Ectodermal cell (in vitro differentiated cells): Measurements from ENCODE around the gene NIPAL4.
"Not testable (repeated sequence)": the region's sequence is repeated elsewhere in the genome, so short reads cannot be mapped to it uniquely, and the experiment has no call there.

Experiments used
- H3K27ac ChIP-seq: 2 replicates; pipeline ENCODE4 v1.7.0; 2013; ENCODE audit warnings: mild to moderate bottlenecking, low read depth, low read length; ENCODE audit not compliant: insufficient read depth, poor library complexity, severe bottlenecking
- H3K27me3 ChIP-seq: 2 replicates; pipeline ENCODE4 v1.7.0; 2013; ENCODE audit warnings: mild to moderate bottlenecking, low read length; ENCODE audit not compliant: insufficient read depth, control insufficient read depth, poor library complexity, severe bottlenecking
- H3K36me3 ChIP-seq: one replicate; pipeline ENCODE4 v1.7.0; 2013; ENCODE audit warnings: low read length; ENCODE audit not compliant: control insufficient read depth, insufficient read depth
- H3K4me1 ChIP-seq: one replicate; pipeline ENCODE4 v1.7.0; 2013; ENCODE audit warnings: low read length; ENCODE audit not compliant: control insufficient read depth, insufficient read depth
- H3K4me3 ChIP-seq: 2 replicates; pipeline ENCODE4 v1.7.0; 2013; ENCODE audit warnings: low read depth, low read length, control low read depth; ENCODE audit not compliant: insufficient read depth
- H3K9me3 ChIP-seq: 2 replicates; pipeline ENCODE4 v1.7.0; 2013; ENCODE audit warnings: mild to moderate bottlenecking, low read length, moderate library complexity; ENCODE audit not compliant: control insufficient read depth
- WGBS, 2 experiments: methylation state at CpG; one replicate each; pipeline ENCODE4 v1.1.7; 2013; ENCODE audit warnings: missing lambda C conversion rate in 2 of 2; 5-methylcytosine and 5-hydroxymethylcytosine counted together

NIPAL4 gene

DNA sequence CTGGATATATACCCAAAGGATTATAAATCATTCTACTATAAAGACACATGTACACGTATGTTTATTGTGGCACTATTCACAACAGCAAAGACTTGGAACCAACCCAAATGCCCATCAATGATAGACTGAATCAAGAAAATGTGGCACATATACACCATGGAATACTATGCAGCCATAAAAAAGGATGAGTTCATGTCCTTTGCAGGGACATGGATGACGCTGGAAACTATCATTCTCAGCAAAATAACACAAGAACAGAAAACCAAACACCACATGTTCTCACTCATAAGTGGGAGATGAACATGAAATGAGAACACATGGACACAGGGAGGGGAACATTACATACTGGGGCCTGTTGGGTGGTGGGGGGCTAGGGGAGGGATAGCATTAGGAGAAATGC lies 22.7 kb downstream of the NIPAL4 start:
- not testable (repeated sequence) for H3K9me3 ChIP-seq, H3K27me3 ChIP-seq, H3K27ac ChIP-seq, H3K4me3 ChIP-seq, H3K36me3 ChIP-seq, H3K4me1 ChIP-seq
- WGBS, 2 experiments: 90 to 98% methylated on average over 2 of the region's 2 CpGs

DNA sequence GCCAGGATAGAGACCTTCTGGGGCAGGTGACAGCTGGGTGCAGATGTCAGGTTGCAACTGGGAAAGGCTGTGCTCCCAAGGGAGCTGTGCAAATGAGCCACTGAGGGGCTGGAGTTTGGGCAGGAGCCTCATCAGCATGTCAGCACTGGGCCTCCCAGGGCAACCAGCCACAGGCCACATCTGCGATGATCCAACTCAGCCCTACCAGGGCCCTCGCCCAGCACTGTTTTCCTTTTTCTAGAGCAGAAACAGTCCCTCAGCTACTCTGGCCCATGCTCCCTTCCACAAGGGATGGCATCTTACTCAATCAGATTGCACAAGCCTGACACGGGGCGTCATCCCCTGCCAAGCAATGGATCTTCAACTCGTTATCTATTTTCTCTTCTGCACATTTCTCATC lies 24.8 kb downstream of the NIPAL4 start:
- H3K36me3 ChIP-seq: no peaks in the 10 kb centered on the region

DNA sequence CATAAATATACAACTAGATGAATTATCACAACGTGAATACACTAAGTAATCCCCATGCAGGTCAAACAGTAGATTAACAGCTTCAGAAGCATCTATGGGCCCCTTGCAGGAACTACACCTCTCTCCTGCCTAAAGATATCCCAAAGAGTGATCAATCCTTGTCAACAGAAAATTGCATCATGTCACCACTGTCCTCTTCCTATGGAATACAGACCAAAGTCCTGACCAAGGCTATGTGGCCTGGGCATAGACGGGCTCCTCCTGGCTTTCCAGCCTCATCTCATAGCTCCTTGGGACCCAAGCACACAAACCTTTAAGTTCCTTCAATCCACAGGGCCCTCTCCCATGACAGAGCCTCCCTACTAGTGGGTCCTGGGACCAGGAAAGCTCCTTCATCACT lies 25.3 kb downstream of the NIPAL4 start:
- Histone ChIP-seq H3K27me3 (no peaks in the 10 kb centered on the region), H3K4me1 (no peaks in the 10 kb centered on the region), H3K36me3 (no peaks in the 10 kb centered on the region), H3K9me3 (no peaks in the 10 kb centered on the region), H3K4me3 (no peak overlapping the region), H3K27ac (no peak overlapping the region)
- 89 to 93% methylated on average over 2 of the region's 2 CpGs for WGBS, 2 experiments

More for the DNA sequence above, 24.8 kb downstream of the NIPAL4 start:
- Histone ChIP-seq H3K4me1 (no peaks in the 10 kb centered on the region), H3K27me3 (no peaks in the 10 kb centered on the region), H3K9me3 (no peaks in the 10 kb centered on the region), H3K27ac (no peak overlapping the region), H3K4me3 (no peak overlapping the region)
- 91 to 93% methylated on average over 5 of the region's 5 CpGs for WGBS, 2 experiments

- no peaks in the 10 kb centered on the region for H3K27me3 ChIP-seq
- H3K27ac ChIP-seq: no peak overlapping the region
- H3K4me1 ChIP-seq: no peaks in the 10 kb centered on the region
- H3K9me3 ChIP-seq: no peaks in the 10 kb centered on the region
- no peak overlapping the region for H3K4me3 ChIP-seq
- no peaks in the 10 kb centered on the region for H3K36me3 ChIP-seq
- WGBS, 2 experiments: 91 to 92% methylated on average over 3 of the region's 3 CpGs
Observed at GRCh38 chr5:157485811-157486210, 25.8 kb downstream of the NIPAL4 start.

DNA sequence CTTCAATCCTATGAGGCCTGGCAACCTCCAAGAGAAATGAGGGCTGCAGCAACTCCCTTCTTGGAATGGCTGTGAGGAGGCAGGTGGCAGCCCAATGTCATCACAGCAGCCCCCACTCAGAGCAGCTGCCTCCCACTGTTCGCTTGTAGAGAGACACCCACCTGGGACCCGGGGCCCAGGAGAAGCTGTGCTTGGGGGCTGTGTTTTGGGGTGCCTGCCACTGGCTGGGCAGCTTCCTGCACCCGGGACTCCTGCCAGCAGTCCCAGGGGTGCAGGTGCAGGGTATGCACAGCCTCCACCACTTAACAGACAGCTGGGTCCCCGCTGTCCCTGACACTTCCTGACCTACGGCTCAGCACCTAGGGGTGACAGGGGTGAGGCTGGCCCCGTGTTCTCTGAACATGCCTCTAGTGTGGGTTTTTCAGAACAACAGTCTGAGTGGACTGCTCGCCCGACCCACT lies 26.2 kb downstream of the NIPAL4 start:
- Histone ChIP-seq H3K4me1 (no peaks in the 10 kb centered on the region), H3K36me3 (no peaks in the 10 kb centered on the region), H3K4me3 (no peak overlapping the region), H3K9me3 (no peaks in the 10 kb centered on the region), H3K27me3 (no peaks in the 10 kb centered on the region), H3K27ac (no peak overlapping the region)
- 96% methylated on average over 8 of the region's 8 CpGs for WGBS, 2 experiments

DNA sequence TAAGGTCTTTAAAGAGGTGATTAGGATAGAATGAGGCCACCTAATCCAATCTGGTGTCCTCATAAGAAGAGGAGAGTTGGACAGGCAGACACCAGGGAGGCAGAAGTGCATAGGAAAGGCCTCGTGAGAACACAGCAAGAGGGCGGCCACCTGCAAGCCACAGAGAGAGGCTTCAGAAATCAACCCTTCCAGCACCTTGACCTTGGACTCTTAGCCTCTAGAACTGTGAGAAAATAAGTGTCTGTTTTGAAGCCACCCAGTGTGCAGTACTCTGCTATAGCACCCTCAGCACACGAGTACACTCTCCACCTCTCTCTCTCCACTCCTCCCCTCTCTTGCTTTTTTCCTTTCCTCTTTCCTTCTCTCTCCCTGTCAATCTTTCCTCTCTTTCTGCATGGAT lies 26.8 kb downstream of the NIPAL4 start:
- H3K4me1 ChIP-seq: no peaks in the 10 kb centered on the region
- H3K27ac ChIP-seq: no peak overlapping the region
- H3K27me3 ChIP-seq: no peaks in the 10 kb centered on the region
- 89% methylated on average over 3 of the region's 3 CpGs for WGBS, 2 experiments
- H3K4me3 ChIP-seq: no peak overlapping the region
- no peaks in the 10 kb centered on the region for H3K9me3 ChIP-seq
- H3K36me3 ChIP-seq: no peaks in the 10 kb centered on the region

GRCh38 chr5:157487358-157487757 lies 27.3 kb downstream of the NIPAL4 start:
- Histone ChIP-seq H3K4me3 (no peak overlapping the region), H3K36me3 (no peaks in the 10 kb centered on the region), H3K4me1 (no peaks in the 10 kb centered on the region), H3K9me3 (no peaks in the 10 kb centered on the region), H3K27ac (no peak overlapping the region), H3K27me3 (no peaks in the 10 kb centered on the region)
- 91 to 96% methylated on average over 3 of the region's 3 CpGs for WGBS, 2 experiments

- 93 to 94% methylated on average over 11 of the region's 11 CpGs for WGBS, 2 experiments
- Histone ChIP-seq H3K27ac (no peak overlapping the region), H3K4me3 (no peak overlapping the region), H3K4me1 (no peaks in the 10 kb centered on the region), H3K36me3 (no peaks in the 10 kb centered on the region), H3K27me3 (no peaks in the 10 kb centered on the region), H3K9me3 (no peaks in the 10 kb centered on the region)
Observed at GRCh38 chr5:157491471-157491995, 31.5 kb downstream of the NIPAL4 start.

DNA sequence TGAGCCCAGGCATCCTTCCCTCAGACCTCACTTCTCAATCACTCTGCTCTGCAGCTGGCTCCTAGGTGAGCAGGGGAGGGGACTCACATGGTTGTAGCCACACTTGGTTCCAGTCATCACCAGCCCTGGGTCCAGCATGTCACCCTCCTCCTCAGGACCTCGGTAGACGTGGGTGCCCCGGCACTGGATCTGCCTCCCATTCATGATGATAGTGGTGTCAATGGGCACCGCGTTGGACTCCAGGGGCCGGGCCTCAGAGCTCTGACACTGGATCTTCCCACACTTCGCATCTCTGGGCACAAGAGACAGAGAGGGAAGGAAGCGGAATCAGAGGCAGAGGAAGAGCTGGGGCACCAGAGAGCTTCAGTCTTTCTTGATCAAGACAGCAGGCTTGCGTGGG lies 32.9 kb downstream of the NIPAL4 start:
- no peaks in the 10 kb centered on the region for H3K27me3 ChIP-seq
- no peak overlapping the region for H3K4me3 ChIP-seq
- WGBS, 2 experiments: 95 to 97% methylated on average over 9 of the region's 9 CpGs
- no peaks in the 10 kb centered on the region for H3K9me3 ChIP-seq
- no peak overlapping the region for H3K27ac ChIP-seq
- no peaks in the 10 kb centered on the region for H3K4me1 ChIP-seq
- no peaks in the 10 kb centered on the region for H3K36me3 ChIP-seq

DNA sequence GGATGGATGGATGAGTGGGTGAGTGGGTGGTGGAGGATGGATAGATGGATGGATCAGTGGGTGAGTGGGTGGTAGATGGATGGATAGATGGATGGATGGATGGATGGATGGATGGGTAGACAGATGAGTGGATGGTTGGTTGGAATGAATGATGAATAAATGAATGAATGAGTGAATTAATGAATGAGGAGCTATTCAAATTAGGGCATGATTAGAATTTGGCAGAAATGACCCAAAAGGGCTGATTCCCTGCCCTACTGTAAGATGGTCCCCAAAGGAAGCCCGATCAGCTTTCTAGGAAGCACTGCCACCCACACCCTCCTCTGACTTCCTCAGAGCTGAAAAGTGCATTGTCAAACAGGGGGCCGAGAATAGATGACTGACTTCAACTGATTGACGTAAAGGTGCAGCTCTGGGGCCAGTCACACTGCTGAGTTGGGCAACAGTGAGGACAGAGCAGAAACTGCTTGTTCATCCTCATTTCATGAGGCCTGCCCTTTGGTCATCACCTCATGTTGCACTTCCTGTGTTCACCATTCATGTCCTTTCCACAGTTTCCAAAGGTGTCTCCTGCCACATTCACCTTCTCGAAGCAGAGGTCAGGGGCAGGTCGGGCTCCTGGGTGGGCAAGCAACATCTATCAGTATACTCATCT lies 34.3 kb downstream of the NIPAL4 start:
- Histone ChIP-seq H3K27ac (no peak overlapping the region), H3K9me3 (no peaks in the 10 kb centered on the region), H3K4me1 (no peaks in the 10 kb centered on the region), H3K27me3 (no peaks in the 10 kb centered on the region), H3K36me3 (no peaks in the 10 kb centered on the region), H3K4me3 (no peak overlapping the region)
- 92 to 94% methylated on average over 4 to 5 of the region's 5 CpGs for WGBS, 2 experiments
